Mammary epithelial cell (primary cell): Measurements from ENCODE around the gene WARS2.

Experiments used
- CTCF ChIP-seq, 2 donors: IDR thresholded peaks in 1 of 2; conservative IDR thresholded peaks in 1 of 2; 2 replicates each; pipeline ENCODE4 v1.5.1; 2011 to 2012; ENCODE audit warnings: inconsistent platforms in 2 of 2, low read length in 2 of 2, mild to moderate bottlenecking in 2 of 2, control low read depth in 1 of 2, low read depth in 1 of 2; ENCODE audit not compliant: insufficient read depth in 1 of 2; ENCODE audit errors: extremely low read depth in 1 of 2
- EZH2 ChIP-seq: IDR thresholded peaks from 2 replicates; pipeline ENCODE4 v1.6.1; 2012; ENCODE audit warnings: low read length, inconsistent platforms, borderline replicate concordance

GRCh38 chr1:119125874-119126273 is 14.6 kb downstream of the WARS2 start:
- TF ChIP-seq CTCF (conservative IDR thresholded peaks at IDR 0.05 in 1 of 2, IDR thresholded peaks at IDR 0.05 in 1 of 2; ENCODE audit: extremely low read depth in 1 of 2, insufficient read depth in 1 of 2, low read depth in 1 of 2, low read length in 2 of 2) (no peak), EZH2 (no peak)
